Osteoblast (primary cell): ENCODE measurements around the gene HAGHL. TPM values are rescaled to one million over a fixed set of nuclear protein-coding genes. Genes with fewer than 3 reads are reported as not detected.

Experiments used
- DNase-seq: peaks from one replicate; pipeline ENCODE4 v3.0.0; 2011; ENCODE audit warnings: low spot score, mixed read lengths; ENCODE audit not compliant: insufficient read length; ENCODE audit errors: missing footprints
- H2AFZ ChIP-seq: 2 replicates; pipeline ENCODE4 v1.6.0; 2011; ENCODE audit warnings: mild to moderate bottlenecking, low read length
- H3K27ac ChIP-seq: 2 replicates; pipeline ENCODE4 v1.5.1; 2011; ENCODE audit warnings: mild to moderate bottlenecking, low read depth, low read length, moderate library complexity
- H3K27me3 ChIP-seq: 2 replicates; pipeline ENCODE4 v1.6.0; 2012; ENCODE audit warnings: mild to moderate bottlenecking, control low read depth, inconsistent platforms, low read length, moderate library complexity; ENCODE audit not compliant: insufficient read depth
- H3K36me3 ChIP-seq: 2 replicates; pipeline ENCODE4 v1.5.1; 2011; ENCODE audit warnings: mild to moderate bottlenecking, low read length, control low read depth, moderate library complexity; ENCODE audit not compliant: insufficient read depth
- H3K4me1 ChIP-seq: 2 replicates; pipeline ENCODE4 v1.5.1; 2011; ENCODE audit warnings: mild to moderate bottlenecking, low read length, control low read depth, moderate library complexity; ENCODE audit not compliant: insufficient read depth
- H3K4me2 ChIP-seq: 2 replicates; pipeline ENCODE4 v1.6.0; 2011; ENCODE audit warnings: mild to moderate bottlenecking, low read length; ENCODE audit not compliant: insufficient read depth
- H3K4me3 ChIP-seq: fragments of 200-600 bp; sonication (generic); 3 replicates; pipeline ENCODE4 v1.5.1; 2012; ENCODE audit warnings: mild to moderate bottlenecking, low read length, inconsistent platforms; ENCODE audit not compliant: insufficient read depth
- H3K79me2 ChIP-seq: 2 replicates; pipeline ENCODE4 v1.6.0; 2012; ENCODE audit warnings: mild to moderate bottlenecking, low read length, control low read depth, inconsistent platforms; ENCODE audit not compliant: insufficient read depth
- H3K9me3 ChIP-seq: 2 replicates; pipeline ENCODE4 v1.5.1; 2011; ENCODE audit warnings: low read depth, low read length, control low read depth
- H4K20me1 ChIP-seq: 2 replicates; pipeline ENCODE4 v1.6.0; 2012; ENCODE audit warnings: mild to moderate bottlenecking, low read length, control low read depth; ENCODE audit not compliant: insufficient read depth
- CTCF ChIP-seq: IDR thresholded peaks from 2 replicates; pipeline ENCODE4 v1.5.1; 2011; ENCODE audit warnings: mild to moderate bottlenecking, low read depth, low read length, moderate library complexity; ENCODE audit errors: extremely low read depth
- total RNA-seq: library from RNA; depleted of rRNA; stranded (reverse); fragments of >200 nt; gene quantifications from 2 replicates; pipeline ENCODE4 v1.2.3, GENCODE V29; 2012

The HAGHL gene
- total RNA-seq, 1 donor, result 16.3 TPM

GRCh38 chr16:766008-766819 lies 39.3 kb downstream of the HAGHL start:
- no peak overlapping the region for H3K27ac ChIP-seq
- no peaks in the 10 kb centered on the region for H3K36me3 ChIP-seq
- no peaks in the 10 kb centered on the region for H3K27me3 ChIP-seq
- DNase-seq, result no peak
- H2AFZ ChIP-seq, result no peak overlapping the region
- no peaks in the 10 kb centered on the region for H4K20me1 ChIP-seq
- H3K4me2 ChIP-seq, result no peak overlapping the region
- no peaks in the 10 kb centered on the region for H3K4me1 ChIP-seq
- H3K9me3 ChIP-seq, result no peaks in the 10 kb centered on the region
- TF ChIP-seq CTCF, result no peak
- H3K79me2 ChIP-seq, result no peaks in the 10 kb centered on the region
- H3K4me3 ChIP-seq, result no peak overlapping the region

- H3K4me2 ChIP-seq, result no peak overlapping the region
- no peaks in the 10 kb centered on the region for H3K79me2 ChIP-seq
- no peak overlapping the region for H3K27ac ChIP-seq
- no peaks in the 10 kb centered on the region for H3K9me3 ChIP-seq
- no peak overlapping the region for H2AFZ ChIP-seq
- H4K20me1 ChIP-seq, result no peaks in the 10 kb centered on the region
- H3K4me3 ChIP-seq, result no peak overlapping the region
- no peak for DNase-seq
- no peak for TF ChIP-seq CTCF
- H3K27me3 ChIP-seq, result no peaks in the 10 kb centered on the region
- no peaks in the 10 kb centered on the region for H3K4me1 ChIP-seq
- H3K36me3 ChIP-seq, result no peaks in the 10 kb centered on the region
Measured at GRCh38 chr16:766820-767640, 40.1 kb downstream of the HAGHL start.

GRCh38 chr16:767743-768235 lies 40.9 kb downstream of the HAGHL start:
- no peak overlapping the region for H3K4me3 ChIP-seq
- H3K36me3 ChIP-seq, result no peaks in the 10 kb centered on the region
- H3K27ac ChIP-seq, result no peak overlapping the region
- DNase-seq, result no peak
- no peaks in the 10 kb centered on the region for H3K9me3 ChIP-seq
- H2AFZ ChIP-seq, result no peak overlapping the region
- no peaks in the 10 kb centered on the region for H4K20me1 ChIP-seq
- H3K4me2 ChIP-seq, result no peak overlapping the region
- no peaks in the 10 kb centered on the region for H3K4me1 ChIP-seq
- TF ChIP-seq CTCF, result no peak
- no peaks in the 10 kb centered on the region for H3K27me3 ChIP-seq
- H3K79me2 ChIP-seq, result no peaks in the 10 kb centered on the region

GRCh38 chr16:768428-768827 lies 41.5 kb downstream of the HAGHL start:
- TF ChIP-seq CTCF, result no peak
- H3K4me3 ChIP-seq, result no peak overlapping the region

More at GRCh38 chr16:768428-768827, 41.5 kb downstream of the HAGHL start:
- Histone ChIP-seq H3K9me3 (no peaks in the 10 kb centered on the region), H3K27ac (no peak overlapping the region), H3K4me2 (no peak overlapping the region), H4K20me1 (no peaks in the 10 kb centered on the region), H3K36me3 (no peaks in the 10 kb centered on the region), H2AFZ (no peak overlapping the region), H3K79me2 (no peaks in the 10 kb centered on the region), H3K4me1 (no peaks in the 10 kb centered on the region), H3K27me3 (no peaks in the 10 kb centered on the region)
- no peak for DNase-seq
